BJ (cell line): ENCODE measurements around the gene FGF14. TPM values are rescaled to one million over a fixed set of nuclear protein-coding genes. Genes with fewer than 3 reads are reported as not detected.
"Not testable (repeated sequence)": the region's sequence is repeated elsewhere in the genome, so short reads cannot be mapped to it uniquely, and the experiment has no call there.

Experiments used
- CTCF ChIA-PET: fragments of 350-600 bp; formaldehyde crosslinking; extraction: SDS; loops from one replicate; lab custom pipeline; 2021; ENCODE audit warnings: antibody characterized with exemption, inconsistent platforms; lab: Yijun Ruan, JAX
- POLR2A ChIA-PET: fragments of 300-600 bp; sonication (Branson Sonifier 250); formaldehyde crosslinking; extraction: SDS; loops from one replicate; lab custom pipeline; 2021; ENCODE audit warnings: antibody characterized with exemption; lab: Charles Lee
- DNase-seq: peaks from one replicate; pipeline ENCODE4 v3.0.0-alpha.2; 2011; ENCODE audit warnings: low read depth
- H3K27me3 ChIP-seq: 2 replicates; pipeline ENCODE4 v1.6.0; 2011; ENCODE audit warnings: low read length; ENCODE audit not compliant: control insufficient read depth, insufficient read depth
- H3K36me3 ChIP-seq: 2 replicates; pipeline ENCODE4 v1.5.1; 2011; ENCODE audit warnings: low read length; ENCODE audit not compliant: control insufficient read depth, insufficient read depth
- H3K4me3 ChIP-seq: 2 replicates; pipeline ENCODE4 v1.5.1; 2011; ENCODE audit warnings: low read depth, mild to moderate bottlenecking, control low read depth, low read length
- polyA plus RNA-seq: library from polyadenylated mRNA; depleted of rRNA; stranded (reverse); fragments of >200 nt; gene quantifications from 2 replicates; pipeline ENCODE4 v1.2.3, GENCODE V29; 2011
- TF ChIP-seq, protein P1 (sequence below): IDR thresholded peaks from 2 replicates; pipeline ENCODE4 v1.5.1; 2011; ENCODE audit warnings: low read depth, mild to moderate bottlenecking, control low read depth, inconsistent platforms, low read length, moderate library complexity; ENCODE audit not compliant: insufficient read depth

The FGF14 gene
- polyA plus RNA-seq, 1 experiment = 0.01 TPM

- no peaks in the 10 kb centered on the region for H3K36me3 ChIP-seq
- no peaks in the 10 kb centered on the region for H3K27me3 ChIP-seq
- TF ChIP-seq, protein P1, sequence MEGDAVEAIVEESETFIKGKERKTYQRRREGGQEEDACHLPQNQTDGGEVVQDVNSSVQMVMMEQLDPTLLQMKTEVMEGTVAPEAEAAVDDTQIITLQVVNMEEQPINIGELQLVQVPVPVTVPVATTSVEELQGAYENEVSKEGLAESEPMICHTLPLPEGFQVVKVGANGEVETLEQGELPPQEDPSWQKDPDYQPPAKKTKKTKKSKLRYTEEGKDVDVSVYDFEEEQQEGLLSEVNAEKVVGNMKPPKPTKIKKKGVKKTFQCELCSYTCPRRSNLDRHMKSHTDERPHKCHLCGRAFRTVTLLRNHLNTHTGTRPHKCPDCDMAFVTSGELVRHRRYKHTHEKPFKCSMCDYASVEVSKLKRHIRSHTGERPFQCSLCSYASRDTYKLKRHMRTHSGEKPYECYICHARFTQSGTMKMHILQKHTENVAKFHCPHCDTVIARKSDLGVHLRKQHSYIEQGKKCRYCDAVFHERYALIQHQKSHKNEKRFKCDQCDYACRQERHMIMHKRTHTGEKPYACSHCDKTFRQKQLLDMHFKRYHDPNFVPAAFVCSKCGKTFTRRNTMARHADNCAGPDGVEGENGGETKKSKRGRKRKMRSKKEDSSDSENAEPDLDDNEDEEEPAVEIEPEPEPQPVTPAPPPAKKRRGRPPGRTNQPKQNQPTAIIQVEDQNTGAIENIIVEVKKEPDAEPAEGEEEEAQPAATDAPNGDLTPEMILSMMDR = no peak
- DNase-seq = no peak
- CTCF ChIA-PET = no interaction called here
- POLR2A ChIA-PET = no interaction called here
- no peak overlapping the region for H3K4me3 ChIP-seq
Measured at GRCh38 chr13:102071711-102072110, 330.1 kb downstream of the FGF14 start.

- H3K36me3 ChIP-seq, CTCF ChIA-PET, POLR2A ChIA-PET: not testable (repeated sequence)
Measured at GRCh38 chr13:102068323-102068722, 333.5 kb downstream of the FGF14 start.

GRCh38 chr13:102055090-102055779, 346.6 kb downstream of the FGF14 start:
- no peak for DNase-seq
- H3K4me3 ChIP-seq = no peak overlapping the region
- ChIA-PET POLR2A (no interaction called here), CTCF (no interaction called here)
- H3K36me3 ChIP-seq = no peaks in the 10 kb centered on the region
- TF ChIP-seq, protein P1 = no peak
- H3K27me3 ChIP-seq = no peaks in the 10 kb centered on the region

More at GRCh38 chr13:102068323-102068722, 333.5 kb downstream of the FGF14 start:
- not testable (repeated sequence) for H3K4me3 ChIP-seq, H3K27me3 ChIP-seq, DNase-seq

DNA sequence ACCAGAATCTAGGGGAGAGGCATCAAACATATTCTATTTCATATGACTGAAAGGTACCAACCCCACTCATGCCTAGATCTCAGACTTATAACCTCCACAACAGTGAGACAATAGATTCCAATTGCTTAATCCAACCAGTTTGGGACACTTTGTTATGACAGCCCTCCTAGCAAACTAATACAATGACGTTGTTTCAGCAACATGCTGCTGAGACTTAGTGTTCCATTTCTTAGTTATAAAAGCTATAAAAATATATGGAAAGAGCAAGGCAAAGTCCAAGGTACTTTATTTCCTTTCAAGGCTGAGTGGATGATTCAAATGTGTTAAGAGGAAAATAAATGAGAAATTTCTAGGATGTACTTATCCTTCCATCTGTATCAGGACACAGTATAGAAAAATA, 352.0 kb downstream of the FGF14 start:
- H3K4me3 ChIP-seq = no peak overlapping the region
- H3K36me3 ChIP-seq = no peaks in the 10 kb centered on the region
- TF ChIP-seq, protein P1 = no peak
- DNase-seq = no peak
- H3K27me3 ChIP-seq = no peaks in the 10 kb centered on the region
- ChIA-PET CTCF (no interaction called here), POLR2A (no interaction called here)

DNA sequence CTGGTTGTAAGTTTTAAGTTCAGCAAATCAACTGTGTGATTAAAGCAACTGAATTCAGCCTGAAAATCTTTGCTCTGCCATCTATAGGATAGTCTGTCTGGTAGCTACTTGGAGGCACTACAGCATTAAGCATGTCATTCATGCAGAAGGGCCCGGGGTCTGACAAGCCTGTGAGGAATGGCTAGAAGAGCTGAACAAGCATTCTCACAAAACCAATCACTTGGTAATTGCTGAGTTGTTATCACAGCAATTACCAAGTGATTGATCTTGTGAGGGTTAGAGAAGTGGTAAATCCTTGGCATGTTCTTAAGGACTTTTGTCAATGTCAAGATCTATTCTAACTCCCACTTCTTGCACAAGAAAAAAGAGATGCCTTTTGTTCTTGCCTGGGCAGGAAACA, 356.1 kb downstream of the FGF14 start:
- POLR2A ChIA-PET = no interaction called here
- H3K27me3 ChIP-seq = no peaks in the 10 kb centered on the region
- CTCF ChIA-PET = no interaction called here
- no peak for DNase-seq
- TF ChIP-seq, protein P1 = no peak
- H3K36me3 ChIP-seq = no peaks in the 10 kb centered on the region
- no peak overlapping the region for H3K4me3 ChIP-seq

DNA sequence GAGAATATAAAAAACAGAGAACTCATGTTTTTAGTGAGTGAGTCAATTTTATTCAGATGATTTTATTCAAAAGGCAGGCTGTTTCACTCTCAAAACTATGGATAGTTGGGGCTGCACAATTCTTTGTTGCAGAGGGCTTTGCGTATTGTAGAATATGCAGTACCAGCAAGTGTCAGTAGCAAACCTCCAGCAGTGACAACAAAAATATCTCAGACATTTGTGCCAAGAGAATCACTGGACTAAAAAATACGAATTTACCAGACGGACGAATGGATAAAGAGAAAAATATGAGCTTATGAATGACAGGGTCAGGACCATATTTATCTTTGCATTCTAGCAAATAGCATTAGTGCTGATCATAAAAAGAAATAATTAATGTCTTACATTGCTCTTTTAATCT, 359.1 kb downstream of the FGF14 start:
- Histone ChIP-seq H3K27me3 (no peaks in the 10 kb centered on the region), H3K4me3 (no peak overlapping the region), H3K36me3 (no peaks in the 10 kb centered on the region)
- ChIA-PET CTCF (no interaction called here), POLR2A (no interaction called here)
- DNase-seq = no peak
- TF ChIP-seq, protein P1 = no peak
